Measurements from ENCODE around the gene THAP9.

DNA sequence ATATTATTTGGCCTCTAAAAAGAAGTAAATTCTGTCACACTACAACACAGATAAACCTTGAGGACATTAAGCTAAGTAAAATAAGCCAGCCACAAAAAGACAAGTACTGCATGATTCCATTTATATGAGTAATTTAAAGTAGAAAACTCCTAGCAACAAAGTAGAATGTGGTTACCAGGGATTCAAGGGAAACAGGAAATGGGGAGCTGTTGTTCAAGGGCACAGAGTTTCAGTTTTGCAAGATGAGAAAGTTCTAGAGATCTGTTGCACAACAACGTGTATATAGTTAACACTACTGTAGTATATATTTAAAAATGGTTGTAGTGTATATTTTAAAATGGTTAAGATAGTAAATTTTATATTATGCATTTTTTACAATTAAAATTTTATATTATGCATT, 34.9 kb upstream of the THAP9 start:
- TF ChIP-seq, protein P1, sequence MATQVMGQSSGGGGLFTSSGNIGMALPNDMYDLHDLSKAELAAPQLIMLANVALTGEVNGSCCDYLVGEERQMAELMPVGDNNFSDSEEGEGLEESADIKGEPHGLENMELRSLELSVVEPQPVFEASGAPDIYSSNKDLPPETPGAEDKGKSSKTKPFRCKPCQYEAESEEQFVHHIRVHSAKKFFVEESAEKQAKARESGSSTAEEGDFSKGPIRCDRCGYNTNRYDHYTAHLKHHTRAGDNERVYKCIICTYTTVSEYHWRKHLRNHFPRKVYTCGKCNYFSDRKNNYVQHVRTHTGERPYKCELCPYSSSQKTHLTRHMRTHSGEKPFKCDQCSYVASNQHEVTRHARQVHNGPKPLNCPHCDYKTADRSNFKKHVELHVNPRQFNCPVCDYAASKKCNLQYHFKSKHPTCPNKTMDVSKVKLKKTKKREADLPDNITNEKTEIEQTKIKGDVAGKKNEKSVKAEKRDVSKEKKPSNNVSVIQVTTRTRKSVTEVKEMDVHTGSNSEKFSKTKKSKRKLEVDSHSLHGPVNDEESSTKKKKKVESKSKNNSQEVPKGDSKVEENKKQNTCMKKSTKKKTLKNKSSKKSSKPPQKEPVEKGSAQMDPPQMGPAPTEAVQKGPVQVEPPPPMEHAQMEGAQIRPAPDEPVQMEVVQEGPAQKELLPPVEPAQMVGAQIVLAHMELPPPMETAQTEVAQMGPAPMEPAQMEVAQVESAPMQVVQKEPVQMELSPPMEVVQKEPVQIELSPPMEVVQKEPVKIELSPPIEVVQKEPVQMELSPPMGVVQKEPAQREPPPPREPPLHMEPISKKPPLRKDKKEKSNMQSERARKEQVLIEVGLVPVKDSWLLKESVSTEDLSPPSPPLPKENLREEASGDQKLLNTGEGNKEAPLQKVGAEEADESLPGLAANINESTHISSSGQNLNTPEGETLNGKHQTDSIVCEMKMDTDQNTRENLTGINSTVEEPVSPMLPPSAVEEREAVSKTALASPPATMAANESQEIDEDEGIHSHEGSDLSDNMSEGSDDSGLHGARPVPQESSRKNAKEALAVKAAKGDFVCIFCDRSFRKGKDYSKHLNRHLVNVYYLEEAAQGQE (IDR thresholded peaks at IDR 0.05; ENCODE audit: low read depth), result no peak
- TF ChIP-seq, protein P2, sequence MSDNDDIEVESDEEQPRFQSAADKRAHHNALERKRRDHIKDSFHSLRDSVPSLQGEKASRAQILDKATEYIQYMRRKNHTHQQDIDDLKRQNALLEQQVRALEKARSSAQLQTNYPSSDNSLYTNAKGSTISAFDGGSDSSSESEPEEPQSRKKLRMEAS (IDR thresholded peaks at IDR 0.05), result no peak
